Measurements from ENCODE around the gene TAGLN3.

TAGLN3 gene

GRCh38 chr3:111998636-111999483, at the start of gene TAGLN3:
TSS of gene TAGLN3 (plus strand) at chr3:111998922. CDS start at chr3:111999423, 501 bp downstream.
- DNase-seq, result peak; percentile 40 to 44

- no peak for DNase-seq
Measured at GRCh38 chr3:111949712-111950111, 49.0 kb upstream of the TAGLN3 start.

GRCh38 chr3:111951032-111951431, 47.7 kb upstream of the TAGLN3 start:
- DNase-seq, result no peak

- no peak for DNase-seq
Measured at GRCh38 chr3:111952086-111952485, 46.6 kb upstream of the TAGLN3 start.

GRCh38 chr3:111952866-111953450, 45.8 kb upstream of the TAGLN3 start:
- no peak for DNase-seq

GRCh38 chr3:111954228-111954990, 44.3 kb upstream of the TAGLN3 start:
- DNase-seq, result no peak

- no peak for DNase-seq
Measured at GRCh38 chr3:111955876-111956275, 42.8 kb upstream of the TAGLN3 start.

GRCh38 chr3:111956449-111956848, 42.3 kb upstream of the TAGLN3 start:
- DNase-seq, result no peak

GRCh38 chr3:111956995-111957734, 41.6 kb upstream of the TAGLN3 start:
- no peak for DNase-seq

GRCh38 chr3:111961461-111962164, 37.1 kb upstream of the TAGLN3 start:
- DNase-seq, result no peak

GRCh38 chr3:111963424-111963823, 35.3 kb upstream of the TAGLN3 start:
- no peak for DNase-seq

GRCh38 chr3:111965484-111965883, 33.2 kb upstream of the TAGLN3 start:
- DNase-seq, result no peak

GRCh38 chr3:111967068-111967467, 31.7 kb upstream of the TAGLN3 start:
- no peak for DNase-seq

- DNase-seq, result peak in 1 of 2 experiments; percentile 9
Measured at GRCh38 chr3:111967651-111968274, 31.0 kb upstream of the TAGLN3 start.

- DNase-seq, result no peak
Measured at GRCh38 chr3:111968319-111969054, 30.2 kb upstream of the TAGLN3 start.

GRCh38 chr3:111970376-111970775, 28.3 kb upstream of the TAGLN3 start:
- DNase-seq, result no peak

GRCh38 chr3:111971533-111972130, 27.1 kb upstream of the TAGLN3 start:
- no peak for DNase-seq

- DNase-seq, result no peak
Measured at GRCh38 chr3:111972891-111973290, 25.8 kb upstream of the TAGLN3 start.

GRCh38 chr3:111975131-111975530, 23.6 kb upstream of the TAGLN3 start:
- no peak for DNase-seq

GRCh38 chr3:111976254-111976653, 22.5 kb upstream of the TAGLN3 start:
- DNase-seq, result no peak

Measured in cerebellar nuclear complex (tissue), 1 donor.